MM.1S (cell line): ENCODE data around the gene MAGEB2.
A peak's percentile ranks its signal among the peaks of the same experiment; 100 is the strongest.

ENCODE experiments used
- DNase-seq: peaks from one replicate; pipeline ENCODE4 v3.0.0-alpha.2; 2015
- H2AFZ ChIP-seq: fragments of 300-600 bp; sonication (generic); 2 replicates; pipeline ENCODE4 v1.6.0; 2016; ENCODE audit warnings: antibody characterized with exemption, low read length
- H3F3A ChIP-seq: fragments of 300-600 bp; sonication (generic); 2 replicates; pipeline ENCODE4 v1.6.1; 2016; ENCODE audit warnings: mild to moderate bottlenecking, antibody characterized with exemption, low read length, moderate library complexity, mixed read lengths; ENCODE audit not compliant: insufficient read depth
- H3K27ac ChIP-seq: fragments of 300-600 bp; sonication (generic); 2 replicates; pipeline ENCODE4 v1.5.1; 2016; ENCODE audit warnings: mild to moderate bottlenecking, low read length
- H3K27me3 ChIP-seq: fragments of 300-600 bp; sonication (generic); replicated peaks from 2 replicates; pipeline ENCODE4 v1.6.0; 2016; ENCODE audit warnings: low read length; ENCODE audit not compliant: insufficient read depth
- H3K36me3 ChIP-seq: fragments of 300-600 bp; sonication (generic); replicated peaks from 2 replicates; pipeline ENCODE4 v1.6.1; 2016; ENCODE audit warnings: mild to moderate bottlenecking, low read length, mixed read lengths; ENCODE audit not compliant: insufficient read depth
- H3K4me1 ChIP-seq: fragments of 300-600 bp; sonication (generic); 2 replicates; pipeline ENCODE4 v1.6.1; 2016; ENCODE audit warnings: low read length, mixed read lengths
- H3K4me2 ChIP-seq: fragments of 300-600 bp; sonication (generic); 2 replicates; pipeline ENCODE4 v1.6.0; 2016; ENCODE audit warnings: low read depth, low read length
- H3K4me3 ChIP-seq: fragments of 300-600 bp; sonication (generic); 2 replicates; pipeline ENCODE4 v1.5.1; 2016; ENCODE audit warnings: low read length, mixed read lengths
- H3K79me2 ChIP-seq: fragments of 300-600 bp; sonication (generic); 2 replicates; pipeline ENCODE4 v1.6.1; 2016; ENCODE audit warnings: mixed run types, low read length, mixed read lengths
- H3K9ac ChIP-seq: fragments of 300-600 bp; sonication (generic); 2 replicates; pipeline ENCODE4 v1.6.1; 2016; ENCODE audit warnings: low read length, mixed read lengths
- H3K9me2 ChIP-seq: fragments of 300-600 bp; sonication (generic); replicated peaks from 2 replicates; pipeline ENCODE4 v1.6.1; 2016; ENCODE audit warnings: mild to moderate bottlenecking, low read length, mixed read lengths; ENCODE audit not compliant: insufficient read depth
- H3K9me3 ChIP-seq: fragments of 300-600 bp; sonication (generic); replicated peaks from 2 replicates; pipeline ENCODE4 v1.6.1; 2016; ENCODE audit warnings: mild to moderate bottlenecking, low read length, mixed read lengths; ENCODE audit not compliant: insufficient read depth
- H4K20me1 ChIP-seq: fragments of 300-600 bp; sonication (generic); 2 replicates; pipeline ENCODE4 v1.6.1; 2016; ENCODE audit warnings: mild to moderate bottlenecking, low read length, moderate library complexity, mixed read lengths; ENCODE audit not compliant: insufficient read depth
- EZH2 ChIP-seq: fragments of 300-600 bp; sonication (generic); optimal IDR thresholded peaks from 2 replicates; pipeline ENCODE3; 2017; ENCODE audit warnings: low read depth, mild to moderate bottlenecking, antibody characterized with exemption, low read length, mixed read lengths
- EZH2phosphoT487 ChIP-seq: fragments of 300-600 bp; sonication (generic); IDR thresholded peaks from 2 replicates; pipeline ENCODE4 v1.6.1; 2018; ENCODE audit warnings: antibody characterized with exemption, low read length
- TF ChIP-seq, protein P1 (sequence below): fragments of 300-600 bp; sonication (generic); IDR thresholded peaks from 2 replicates; pipeline ENCODE4 v1.5.1; 2016; ENCODE audit warnings: antibody characterized with exemption, low read length, mixed read lengths

Gene MAGEB2, protein sequence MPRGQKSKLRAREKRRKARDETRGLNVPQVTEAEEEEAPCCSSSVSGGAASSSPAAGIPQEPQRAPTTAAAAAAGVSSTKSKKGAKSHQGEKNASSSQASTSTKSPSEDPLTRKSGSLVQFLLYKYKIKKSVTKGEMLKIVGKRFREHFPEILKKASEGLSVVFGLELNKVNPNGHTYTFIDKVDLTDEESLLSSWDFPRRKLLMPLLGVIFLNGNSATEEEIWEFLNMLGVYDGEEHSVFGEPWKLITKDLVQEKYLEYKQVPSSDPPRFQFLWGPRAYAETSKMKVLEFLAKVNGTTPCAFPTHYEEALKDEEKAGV

DNA sequence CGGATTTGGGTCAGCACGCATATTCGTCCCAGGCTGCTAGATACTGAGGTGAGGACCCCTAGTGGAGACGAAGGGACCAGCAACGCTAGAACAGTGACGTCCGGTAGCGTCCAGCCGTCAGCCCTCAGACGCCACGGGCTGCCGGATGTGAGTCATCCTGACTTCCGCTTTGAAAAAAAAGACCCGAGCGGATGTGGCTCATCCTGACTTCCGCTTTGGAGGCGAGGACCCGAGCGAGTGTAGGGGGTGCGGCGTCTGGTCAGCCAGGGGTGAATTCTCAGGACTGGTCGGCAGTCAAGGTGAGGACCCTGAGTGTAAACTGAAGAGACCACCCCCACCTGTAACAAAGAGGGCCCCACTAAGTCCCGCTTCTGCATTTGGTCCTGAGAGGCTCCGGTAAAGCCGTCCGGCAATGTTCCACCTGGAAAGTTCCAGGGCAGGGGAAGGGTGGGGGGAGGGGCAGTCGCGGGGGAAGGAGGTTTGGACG, at the start of gene MAGEB2:
MAGEB2 (plus strand) TSS at position 207 of the 487 bp plus-strand sequence. CDS start 3,018 bp downstream, outside the sequence.
- Histone ChIP-seq H3K36me3 (no peaks in the 10 kb centered on the region), H3K27me3 (no peaks in the 10 kb centered on the region), H3K4me2 (no peak within 1 kb of the TSS), H4K20me1 (no peaks in the 10 kb centered on the region), H3K4me1 (no peaks in the 10 kb centered on the region), H3K4me3 (no peak within 1 kb of the TSS), H3K9me3 (no peaks in the 10 kb centered on the region), H3K9me2 (no peaks in the 10 kb centered on the region), H3F3A (no peaks in the 10 kb centered on the region), H2AFZ (no peak within 1 kb of the TSS), H3K79me2 (no peaks in the 10 kb centered on the region), H3K9ac (no peak within 1 kb of the TSS), H3K27ac (no peak within 1 kb of the TSS)
- DNase-seq: no peak
- TF ChIP-seq, protein P1, sequence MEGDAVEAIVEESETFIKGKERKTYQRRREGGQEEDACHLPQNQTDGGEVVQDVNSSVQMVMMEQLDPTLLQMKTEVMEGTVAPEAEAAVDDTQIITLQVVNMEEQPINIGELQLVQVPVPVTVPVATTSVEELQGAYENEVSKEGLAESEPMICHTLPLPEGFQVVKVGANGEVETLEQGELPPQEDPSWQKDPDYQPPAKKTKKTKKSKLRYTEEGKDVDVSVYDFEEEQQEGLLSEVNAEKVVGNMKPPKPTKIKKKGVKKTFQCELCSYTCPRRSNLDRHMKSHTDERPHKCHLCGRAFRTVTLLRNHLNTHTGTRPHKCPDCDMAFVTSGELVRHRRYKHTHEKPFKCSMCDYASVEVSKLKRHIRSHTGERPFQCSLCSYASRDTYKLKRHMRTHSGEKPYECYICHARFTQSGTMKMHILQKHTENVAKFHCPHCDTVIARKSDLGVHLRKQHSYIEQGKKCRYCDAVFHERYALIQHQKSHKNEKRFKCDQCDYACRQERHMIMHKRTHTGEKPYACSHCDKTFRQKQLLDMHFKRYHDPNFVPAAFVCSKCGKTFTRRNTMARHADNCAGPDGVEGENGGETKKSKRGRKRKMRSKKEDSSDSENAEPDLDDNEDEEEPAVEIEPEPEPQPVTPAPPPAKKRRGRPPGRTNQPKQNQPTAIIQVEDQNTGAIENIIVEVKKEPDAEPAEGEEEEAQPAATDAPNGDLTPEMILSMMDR: no peak
- TF ChIP-seq EZH2 (no peak), EZH2phosphoT487 (no peak)

DNA sequence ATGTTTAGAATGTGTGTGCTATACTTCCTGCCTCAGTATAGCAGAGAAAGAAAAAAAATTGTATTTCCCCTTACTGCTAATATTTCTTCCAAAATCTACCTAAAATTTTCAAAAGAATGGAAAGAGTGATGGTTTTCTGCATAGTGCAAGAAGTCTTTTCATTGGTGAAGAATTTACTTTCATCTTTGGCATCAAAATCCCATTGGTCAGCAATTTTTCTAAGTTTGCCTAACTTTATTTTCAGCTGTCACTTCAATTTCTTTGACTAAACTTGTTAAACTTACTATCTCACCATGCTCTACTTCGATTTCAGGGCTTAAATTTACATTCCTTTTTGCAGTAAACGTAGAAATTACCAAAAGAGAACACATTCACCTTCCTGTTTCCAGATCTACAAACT, 44.5 kb upstream of the MAGEB2 start:
- no peaks in the 10 kb centered on the region for H4K20me1 ChIP-seq
- H3K9me2 ChIP-seq: no peaks in the 10 kb centered on the region
- H2AFZ ChIP-seq: no peak overlapping the region
- H3F3A ChIP-seq: no peaks in the 10 kb centered on the region
- H3K4me3 ChIP-seq: no peak overlapping the region
- H3K9ac ChIP-seq: no peak overlapping the region
- no peaks in the 10 kb centered on the region for H3K9me3 ChIP-seq
- H3K4me1 ChIP-seq: no peaks in the 10 kb centered on the region
- H3K79me2 ChIP-seq: no peaks in the 10 kb centered on the region
- H3K36me3 ChIP-seq: no peaks in the 10 kb centered on the region
- TF ChIP-seq EZH2phosphoT487 (no peak), EZH2 (no peak)
- TF ChIP-seq, protein P1: no peak
- no peak overlapping the region for H3K4me2 ChIP-seq
- DNase-seq: no peak
- no peak overlapping the region for H3K27ac ChIP-seq
- H3K27me3 ChIP-seq: no peaks in the 10 kb centered on the region

DNA sequence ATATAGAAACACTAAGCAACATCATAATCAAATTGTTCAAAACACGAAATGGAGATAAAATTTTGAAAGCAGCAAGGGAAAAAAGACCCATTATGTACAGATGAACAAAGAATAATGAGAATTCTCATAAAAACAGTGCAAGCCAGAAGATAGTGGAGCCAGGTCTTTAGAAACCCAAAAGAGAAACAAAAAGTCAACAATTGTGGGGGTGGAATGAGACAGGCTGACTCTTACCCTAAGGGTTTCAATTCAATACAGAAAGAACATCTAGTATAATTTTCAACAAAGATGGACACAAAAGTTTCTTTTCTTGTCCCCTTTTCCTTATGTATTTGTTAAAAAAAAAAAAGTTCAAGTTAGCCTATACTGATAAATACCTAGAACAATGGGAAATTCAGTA, 34.0 kb upstream of the MAGEB2 start:
- Histone ChIP-seq H4K20me1 (no peaks in the 10 kb centered on the region), H3K9ac (no peak overlapping the region), H3K9me3 (no peaks in the 10 kb centered on the region), H3F3A (no peaks in the 10 kb centered on the region), H3K27ac (no peak overlapping the region), H3K4me2 (no peak overlapping the region), H2AFZ (no peak overlapping the region), H3K36me3 (no peaks in the 10 kb centered on the region), H3K9me2 (no peaks in the 10 kb centered on the region), H3K27me3 (no peaks in the 10 kb centered on the region), H3K79me2 (no peaks in the 10 kb centered on the region), H3K4me1 (no peaks in the 10 kb centered on the region), H3K4me3 (no peak overlapping the region)
- no peak for TF ChIP-seq EZH2
- no peak for TF ChIP-seq EZH2phosphoT487
- TF ChIP-seq, protein P1: no peak
- DNase-seq: peak; percentile 8
